Osteoblast (primary cell): ENCODE data around the gene FUCA1. TPM values are rescaled to one million over a fixed set of nuclear protein-coding genes. Genes with fewer than 3 reads are reported as not detected.

Experiments used
- DNase-seq: peaks from one replicate; pipeline ENCODE4 v3.0.0; 2011; ENCODE audit warnings: low spot score, mixed read lengths; ENCODE audit not compliant: insufficient read length; ENCODE audit errors: missing footprints
- H2AFZ ChIP-seq: 2 replicates; pipeline ENCODE4 v1.6.0; 2011; ENCODE audit warnings: mild to moderate bottlenecking, low read length
- H3K27ac ChIP-seq: 2 replicates; pipeline ENCODE4 v1.5.1; 2011; ENCODE audit warnings: mild to moderate bottlenecking, low read depth, low read length, moderate library complexity
- H3K27me3 ChIP-seq: 2 replicates; pipeline ENCODE4 v1.6.0; 2012; ENCODE audit warnings: mild to moderate bottlenecking, control low read depth, inconsistent platforms, low read length, moderate library complexity; ENCODE audit not compliant: insufficient read depth
- H3K36me3 ChIP-seq: 2 replicates; pipeline ENCODE4 v1.5.1; 2011; ENCODE audit warnings: mild to moderate bottlenecking, low read length, control low read depth, moderate library complexity; ENCODE audit not compliant: insufficient read depth
- H3K4me1 ChIP-seq: 2 replicates; pipeline ENCODE4 v1.5.1; 2011; ENCODE audit warnings: mild to moderate bottlenecking, low read length, control low read depth, moderate library complexity; ENCODE audit not compliant: insufficient read depth
- H3K4me2 ChIP-seq: 2 replicates; pipeline ENCODE4 v1.6.0; 2011; ENCODE audit warnings: mild to moderate bottlenecking, low read length; ENCODE audit not compliant: insufficient read depth
- H3K4me3 ChIP-seq: fragments of 200-600 bp; sonication (generic); 3 replicates; pipeline ENCODE4 v1.5.1; 2012; ENCODE audit warnings: mild to moderate bottlenecking, low read length, inconsistent platforms; ENCODE audit not compliant: insufficient read depth
- H3K79me2 ChIP-seq: 2 replicates; pipeline ENCODE4 v1.6.0; 2012; ENCODE audit warnings: mild to moderate bottlenecking, low read length, control low read depth, inconsistent platforms; ENCODE audit not compliant: insufficient read depth
- H3K9me3 ChIP-seq: 2 replicates; pipeline ENCODE4 v1.5.1; 2011; ENCODE audit warnings: low read depth, low read length, control low read depth
- H4K20me1 ChIP-seq: 2 replicates; pipeline ENCODE4 v1.6.0; 2012; ENCODE audit warnings: mild to moderate bottlenecking, low read length, control low read depth; ENCODE audit not compliant: insufficient read depth
- CTCF ChIP-seq: IDR thresholded peaks from 2 replicates; pipeline ENCODE4 v1.5.1; 2011; ENCODE audit warnings: mild to moderate bottlenecking, low read depth, low read length, moderate library complexity; ENCODE audit errors: extremely low read depth
- total RNA-seq: library from RNA; depleted of rRNA; stranded (reverse); fragments of >200 nt; gene quantifications from 2 replicates; pipeline ENCODE4 v1.2.3, GENCODE V29; 2012

The FUCA1 gene
- total RNA-seq = 31.2 and 34.7 TPM in 2 replicates

DNA sequence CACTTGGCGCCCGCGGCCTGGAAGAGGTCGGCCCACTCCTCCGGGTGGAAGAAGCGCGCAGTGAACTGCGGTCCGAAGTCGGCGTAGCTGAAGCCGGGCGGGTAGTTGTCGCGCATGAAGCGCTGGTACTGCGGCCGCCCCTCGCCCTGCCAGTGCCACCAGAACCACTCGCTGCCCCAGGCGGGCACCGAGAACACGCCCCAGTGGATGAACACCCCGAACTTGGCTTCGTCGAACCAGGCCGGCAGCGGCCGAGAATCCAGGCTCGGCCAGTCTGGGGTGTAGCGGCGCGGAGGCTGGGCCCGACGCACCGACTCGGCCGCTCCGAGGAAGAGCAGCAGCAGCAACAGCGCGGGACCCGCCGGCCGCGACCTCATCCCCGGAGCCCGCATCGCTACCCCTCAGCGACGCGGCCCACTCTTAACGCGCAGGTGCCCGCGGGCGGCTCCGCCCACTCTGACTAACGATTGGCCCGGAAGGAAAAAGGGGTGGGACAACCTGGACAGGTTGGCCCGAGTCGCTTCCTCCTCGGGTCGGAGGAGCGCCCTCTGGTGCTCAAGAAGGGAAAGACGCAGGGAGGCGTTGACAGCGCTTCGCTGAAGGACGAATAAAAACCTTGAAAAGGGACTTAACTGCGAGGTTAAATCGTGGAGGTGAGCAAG, at the start of gene FUCA1:
TSS of gene FUCA1 (minus strand) at position 396 of the 662 bp plus-strand sequence. CDS start at position 392, 4 bp downstream.
- H3K27me3 ChIP-seq = peaks cover 4% of the 10 kb centered on the region
- no peaks in the 10 kb centered on the region for H4K20me1 ChIP-seq
- peak within 1 kb of the TSS; percentile 88 for H3K4me3 ChIP-seq
- peak; percentile 99 for DNase-seq
- H3K36me3 ChIP-seq = peaks cover 3% of the 10 kb centered on the region
- peaks cover 7% of the 10 kb centered on the region for H3K79me2 ChIP-seq
- peak within 1 kb of the TSS; percentile 92 for H2AFZ ChIP-seq
- no peaks in the 10 kb centered on the region for H3K9me3 ChIP-seq
- H3K27ac ChIP-seq = peak within 1 kb of the TSS; percentile 51
- peak; percentile 93 for TF ChIP-seq CTCF
- H3K4me2 ChIP-seq = peak within 1 kb of the TSS; percentile 99
- peaks cover 13% of the 10 kb centered on the region for H3K4me1 ChIP-seq

DNA sequence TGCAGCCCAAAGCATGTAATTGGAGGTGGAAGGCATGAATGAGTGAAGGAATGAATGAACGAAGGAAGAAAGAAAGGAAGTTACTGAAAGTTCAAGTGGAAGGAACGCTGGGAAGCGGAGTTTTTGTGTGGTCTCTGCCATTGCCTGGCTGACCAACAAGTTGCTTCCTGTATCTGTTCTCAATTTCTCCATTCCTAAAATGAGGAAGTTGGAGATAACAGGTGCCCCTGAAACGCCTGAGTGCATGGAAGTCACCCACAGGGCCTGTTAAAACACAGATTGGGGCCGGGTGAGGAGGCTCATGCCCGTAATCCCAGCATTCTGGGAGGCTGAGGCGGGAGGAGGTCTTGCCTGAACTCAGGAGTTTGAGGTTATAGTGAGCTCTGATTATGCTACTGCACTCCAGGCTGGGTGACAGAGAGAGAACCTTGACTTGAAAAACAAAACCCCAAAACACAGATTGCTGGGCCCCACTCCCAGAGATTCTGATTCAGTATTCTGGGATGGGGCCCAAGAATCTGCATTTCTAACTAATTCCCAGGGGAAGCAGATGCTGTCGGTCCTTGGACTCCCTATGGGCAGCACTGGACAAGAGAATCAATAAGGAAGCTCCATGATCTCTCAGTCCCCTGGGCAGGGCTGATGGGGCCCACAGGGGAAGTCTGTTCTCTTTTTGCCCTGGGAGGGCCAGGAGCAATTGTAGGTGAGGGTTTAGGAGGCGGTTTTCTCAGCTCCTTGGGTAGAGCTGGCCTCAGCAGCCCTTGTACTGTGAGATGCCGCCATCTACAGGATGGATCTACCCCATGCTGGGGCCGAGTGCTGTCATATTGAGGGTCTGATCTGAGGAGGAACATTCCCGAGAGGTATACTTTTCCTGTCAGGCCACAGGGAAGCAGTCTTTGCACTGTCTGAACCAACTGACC, 48.4 kb upstream of the FUCA1 start:
- TF ChIP-seq CTCF = peak; percentile 72
- H3K4me1 ChIP-seq = peaks cover 7% of the 10 kb centered on the region
- H3K79me2 ChIP-seq = no peaks in the 10 kb centered on the region
- H3K4me2 ChIP-seq = no peak overlapping the region
- H3K27ac ChIP-seq = no peak overlapping the region
- no peaks in the 10 kb centered on the region for H4K20me1 ChIP-seq
- no peaks in the 10 kb centered on the region for H3K9me3 ChIP-seq
- peak overlapping the region; percentile 18 for H2AFZ ChIP-seq
- H3K4me3 ChIP-seq = no peak overlapping the region
- H3K27me3 ChIP-seq = no peaks in the 10 kb centered on the region
- peak; percentile 87 for DNase-seq
- H3K36me3 ChIP-seq = no peaks in the 10 kb centered on the region

- TF ChIP-seq CTCF = no peak
- no peaks in the 10 kb centered on the region for H4K20me1 ChIP-seq
- H3K4me2 ChIP-seq = no peak overlapping the region
- no peak overlapping the region for H3K27ac ChIP-seq
- H2AFZ ChIP-seq = no peak overlapping the region
- DNase-seq = no peak
- no peaks in the 10 kb centered on the region for H3K9me3 ChIP-seq
- no peaks in the 10 kb centered on the region for H3K36me3 ChIP-seq
- no peak overlapping the region for H3K4me3 ChIP-seq
- no peaks in the 10 kb centered on the region for H3K27me3 ChIP-seq
- H3K4me1 ChIP-seq = peaks cover 7% of the 10 kb centered on the region
- no peaks in the 10 kb centered on the region for H3K79me2 ChIP-seq
Measured at GRCh38 chr1:23915466-23915865, 47.4 kb upstream of the FUCA1 start.

DNA sequence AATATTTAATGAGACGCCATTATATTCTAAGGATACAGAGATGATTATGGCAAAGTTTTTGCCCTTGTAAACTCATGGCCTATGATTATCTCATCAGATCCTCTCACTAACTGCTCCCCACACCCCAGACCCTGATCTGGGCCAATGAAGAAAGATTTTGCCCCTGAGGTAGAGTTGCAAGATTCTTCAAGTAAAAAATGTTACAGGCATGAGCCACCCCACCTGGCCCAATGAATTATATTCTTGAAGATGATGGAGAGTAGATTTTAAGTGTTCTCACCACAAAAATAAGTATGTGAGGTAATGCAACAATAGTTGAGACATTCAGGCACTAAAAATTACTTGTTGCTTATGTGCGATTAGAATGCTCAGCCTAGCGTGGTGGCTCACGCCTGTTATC, 46.8 kb upstream of the FUCA1 start:
- no peak for DNase-seq
- Histone ChIP-seq H3K27ac (no peak overlapping the region), H3K36me3 (no peaks in the 10 kb centered on the region), H3K79me2 (no peaks in the 10 kb centered on the region), H3K27me3 (no peaks in the 10 kb centered on the region), H3K4me3 (no peak overlapping the region), H3K4me2 (no peak overlapping the region), H4K20me1 (no peaks in the 10 kb centered on the region), H3K4me1 (peaks cover 3% of the 10 kb centered on the region), H2AFZ (no peak overlapping the region), H3K9me3 (no peaks in the 10 kb centered on the region)
- no peak for TF ChIP-seq CTCF
